GM18858 (cell line): ENCODE results near the gene SLC47A2.

Experiments used
- ATAC-seq: cut with Tn5 transposase; IDR thresholded peaks from one replicate; pipeline ENCODE4 v1.9.1; 2021; ENCODE audit not compliant: unreplicated experiment

Gene SLC47A2

GRCh38 chr17:19747829-19748806, 31.7 kb upstream of the SLC47A2 start, which contains the start of gene ALDH3A1:
ALDH3A1 (minus strand) TSS chr17:19748298; CDS start chr17:19745129, 3,169 bp downstream.
- no peak for ATAC-seq

GRCh38 chr17:19747159-19747719, 30.9 kb upstream of the SLC47A2 start:
- no peak for ATAC-seq

- no peak for ATAC-seq
Measured at GRCh38 chr17:19746517-19746916, 30.1 kb upstream of the SLC47A2 start.

DNA sequence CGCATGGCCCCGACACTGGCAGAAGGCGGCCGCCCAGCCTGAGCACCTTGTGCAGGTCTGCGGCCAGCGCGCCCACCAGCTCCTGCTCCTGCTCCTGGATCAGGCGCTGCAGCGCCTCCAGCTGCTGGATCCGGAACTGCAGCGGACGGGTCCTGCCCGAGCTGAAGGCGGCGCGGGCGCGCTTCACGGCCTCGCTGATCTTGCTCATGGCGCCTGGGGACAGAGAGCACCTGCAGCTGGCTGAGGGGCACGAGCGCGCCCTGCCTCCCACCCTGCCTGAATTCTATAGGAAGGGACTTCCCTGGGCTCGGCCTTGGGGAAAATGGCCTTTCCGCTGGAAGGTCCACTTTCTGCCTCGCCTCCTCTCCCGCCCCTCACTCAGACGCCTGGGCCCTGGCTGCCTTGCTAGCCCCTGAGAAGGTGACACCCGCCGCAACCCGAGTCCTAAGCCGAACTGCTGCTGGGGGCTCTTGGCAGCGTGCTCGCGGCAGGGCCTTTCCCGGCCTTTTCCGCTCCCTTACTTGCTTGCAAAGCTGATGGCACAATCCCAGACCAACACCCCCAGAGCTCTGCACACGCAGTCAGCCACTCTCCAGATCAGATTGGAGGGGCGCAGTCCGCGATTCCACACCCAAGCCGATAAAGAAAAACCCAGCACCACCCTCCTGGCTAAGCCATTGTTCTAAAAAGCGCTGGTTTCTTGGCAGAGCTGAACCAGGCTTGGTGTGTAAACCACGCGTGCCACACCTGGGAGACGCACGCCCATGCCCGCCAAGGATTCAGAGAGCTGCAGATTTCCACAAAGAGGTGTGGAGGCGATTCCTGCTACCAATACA, 28.8 kb upstream of the SLC47A2 start:
- peak; percentile 49 for ATAC-seq

DNA sequence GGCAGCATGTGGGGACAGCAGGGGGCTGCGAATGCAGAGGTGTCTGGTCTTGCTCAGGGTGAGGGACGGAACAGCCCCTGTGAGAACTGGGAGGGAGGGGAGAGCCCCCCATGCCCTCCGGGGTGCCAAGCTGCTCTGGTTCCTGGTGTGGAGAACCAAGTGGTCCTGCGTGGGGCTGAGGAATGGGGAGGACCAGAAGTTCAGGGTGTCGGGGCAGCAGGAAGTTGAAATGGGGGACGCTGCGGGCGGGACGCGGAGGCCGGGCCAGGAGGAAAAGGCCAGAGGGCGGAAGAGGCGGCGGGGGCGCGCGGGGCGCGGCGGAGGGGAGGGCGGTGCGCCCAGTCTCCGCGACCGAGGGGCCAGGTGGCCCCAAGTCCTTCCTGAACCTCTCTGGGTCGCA, 28.1 kb upstream of the SLC47A2 start:
- ATAC-seq = no peak

DNA sequence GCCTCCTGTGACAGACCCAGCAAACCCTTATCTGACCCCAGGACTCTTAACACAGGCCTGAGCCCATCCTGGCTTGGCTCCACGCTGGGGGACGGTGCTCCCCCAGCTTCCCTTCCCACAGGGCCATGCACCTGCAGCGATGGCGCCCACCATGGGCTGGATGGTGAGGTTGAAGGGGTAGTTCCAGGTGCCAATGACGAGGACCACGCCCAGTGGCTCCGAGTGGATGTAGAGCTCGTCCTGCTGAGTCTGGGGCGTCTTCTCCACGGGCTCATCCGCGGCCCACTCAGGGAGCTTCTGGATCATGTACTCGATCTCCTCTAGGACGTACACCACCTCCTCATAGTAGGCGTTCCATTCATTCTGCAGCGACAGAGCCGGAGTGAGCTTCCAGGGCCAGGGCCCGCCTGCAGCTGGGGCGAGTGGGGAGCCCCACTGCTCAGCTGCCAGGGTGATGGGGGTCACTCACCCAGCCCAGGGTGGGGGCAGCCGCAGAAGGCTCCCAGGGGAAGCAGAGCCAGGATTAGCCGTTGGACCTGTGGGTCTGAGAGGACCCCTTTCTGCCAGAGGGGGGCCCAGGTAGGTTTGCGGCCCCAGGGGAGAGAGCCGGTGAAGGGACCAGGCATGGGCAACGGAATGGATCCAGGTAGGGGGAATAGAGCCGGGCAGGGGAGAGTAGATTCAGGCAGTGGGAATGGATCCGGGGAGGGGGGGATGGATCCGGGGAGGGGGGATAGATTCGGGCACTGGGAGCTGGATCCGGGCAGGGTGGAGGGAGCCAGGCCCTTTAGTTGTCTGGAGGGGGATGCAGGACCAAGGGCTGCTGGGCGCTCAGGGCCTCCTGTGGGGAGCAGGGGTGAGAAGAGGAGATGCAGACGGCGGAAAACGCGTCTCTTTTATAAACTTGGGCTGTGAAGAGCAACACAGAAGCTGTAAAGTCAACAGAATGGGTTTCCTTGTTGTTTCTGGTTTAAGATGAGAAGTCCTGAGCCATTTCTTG, 27.0 kb upstream of the SLC47A2 start:
- no peak for ATAC-seq

GRCh38 chr17:19742495-19742894, 26.1 kb upstream of the SLC47A2 start:
- no peak for ATAC-seq

GRCh38 chr17:19741832-19742457, 25.6 kb upstream of the SLC47A2 start:
- no peak for ATAC-seq

- no peak for ATAC-seq
Measured at GRCh38 chr17:19740933-19741332, 24.5 kb upstream of the SLC47A2 start.

GRCh38 chr17:19739241-19740201, 23.1 kb upstream of the SLC47A2 start:
- ATAC-seq = no peak

- no peak for ATAC-seq
Measured at GRCh38 chr17:19738757-19739156, 22.4 kb upstream of the SLC47A2 start.

- no peak for ATAC-seq
Measured at GRCh38 chr17:19738073-19738449, 21.7 kb upstream of the SLC47A2 start.

DNA sequence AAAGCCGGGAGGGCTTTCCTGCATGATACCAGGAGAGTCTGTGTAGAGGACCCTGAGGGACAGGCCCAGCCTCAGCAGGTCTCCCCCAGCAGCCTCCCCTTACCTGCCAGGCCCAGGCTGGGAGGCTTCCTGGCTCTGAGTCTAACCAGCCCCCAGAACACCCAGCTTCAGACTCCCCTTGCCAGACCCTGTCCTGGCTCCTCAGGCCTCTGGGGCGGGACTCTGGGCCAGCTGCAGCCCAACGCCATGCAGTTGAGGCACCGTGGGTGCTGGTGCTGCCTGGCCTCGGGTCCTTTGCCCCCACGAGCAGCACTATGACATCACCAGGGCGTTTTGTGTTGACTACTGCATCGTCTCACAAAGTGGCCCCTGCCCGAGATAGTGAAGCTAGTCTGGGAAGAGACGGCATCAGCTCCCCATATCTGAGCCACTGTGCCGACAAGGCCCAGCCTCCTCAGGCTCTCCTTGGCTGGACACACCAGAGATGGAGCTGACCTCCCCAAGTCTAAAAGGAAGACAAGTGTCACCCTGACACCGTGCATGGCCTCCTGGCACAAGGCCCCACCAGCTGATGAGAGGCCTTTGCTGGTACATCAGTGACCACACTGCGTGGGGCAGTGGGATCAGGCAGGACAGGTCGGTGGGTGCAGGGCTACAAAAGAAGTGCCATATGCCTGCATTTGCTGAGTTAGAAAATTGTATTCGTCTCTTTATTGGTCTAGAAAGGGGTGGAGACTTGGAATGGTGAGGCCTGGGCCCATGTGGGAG, 21.1 kb upstream of the SLC47A2 start:
- no peak for ATAC-seq

- ATAC-seq = no peak
Measured at GRCh38 chr17:19736071-19736470, 19.7 kb upstream of the SLC47A2 start.

DNA sequence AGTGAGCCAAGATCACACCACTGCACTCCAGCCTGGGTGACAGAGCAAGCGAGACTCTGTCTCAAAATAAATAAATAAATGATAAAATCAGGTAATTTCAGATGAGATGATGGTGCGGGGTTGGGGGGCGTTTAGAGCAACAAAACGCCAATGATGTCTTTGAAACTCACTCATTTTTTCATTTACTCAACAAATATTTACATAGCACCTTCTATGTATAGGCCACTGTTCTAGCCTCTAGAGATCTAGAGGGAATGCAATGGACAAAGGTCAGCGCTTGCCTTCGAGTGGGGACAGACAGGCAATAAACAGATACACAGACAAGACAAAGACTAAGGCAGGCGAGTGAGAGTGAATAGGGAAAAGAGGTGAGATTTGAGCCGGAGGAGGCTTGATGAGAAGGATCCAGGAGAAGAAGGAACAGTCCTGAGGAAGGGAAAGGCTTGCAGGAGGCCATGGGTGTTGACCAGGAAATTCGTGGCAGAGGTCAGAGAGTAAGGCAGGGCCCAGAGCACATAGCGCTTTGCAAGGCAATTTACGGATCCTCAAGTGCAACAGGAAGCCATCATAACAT, 17.7 kb upstream of the SLC47A2 start:
- no peak for ATAC-seq

DNA sequence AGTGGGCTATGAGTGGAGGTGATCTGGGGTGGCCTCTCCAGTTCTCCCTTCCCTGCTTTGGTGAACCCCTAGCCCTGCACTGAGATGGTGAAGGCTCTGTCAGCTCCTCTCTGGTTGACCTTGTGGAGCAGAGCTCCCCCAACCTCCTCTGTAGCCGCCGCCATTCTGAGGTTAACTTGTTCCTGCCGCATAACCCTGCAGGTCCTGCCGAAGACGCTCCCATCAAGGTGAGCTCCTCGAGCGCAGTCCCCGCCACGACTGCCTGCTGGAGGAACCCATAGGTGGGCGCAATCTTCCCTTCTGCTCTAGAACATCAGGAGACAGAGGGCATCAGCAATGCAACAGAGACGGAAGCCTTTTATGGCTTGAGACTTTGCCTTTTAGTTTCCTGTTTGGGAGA, 15.2 kb upstream of the SLC47A2 start:
- no peak for ATAC-seq

DNA sequence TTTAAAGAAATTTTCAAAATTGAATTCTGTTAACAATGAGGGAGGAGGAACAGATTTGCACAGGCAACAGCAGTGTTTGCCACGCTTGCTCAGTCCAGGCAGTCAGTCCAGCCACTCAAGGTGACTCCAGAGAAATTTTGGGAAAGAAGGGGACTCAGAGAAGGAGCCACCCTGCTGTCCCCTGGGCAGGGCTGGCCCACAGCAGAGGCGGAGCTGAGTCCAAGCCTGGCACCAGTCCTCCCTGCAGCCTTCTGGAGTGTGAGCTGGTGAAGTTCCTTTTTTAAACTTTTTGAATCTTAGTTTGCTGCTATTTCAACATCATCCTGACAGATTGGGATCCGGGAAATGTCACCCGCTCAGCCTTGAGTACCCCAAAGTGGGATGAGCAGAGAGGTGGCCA, 14.5 kb upstream of the SLC47A2 start:
- no peak for ATAC-seq

DNA sequence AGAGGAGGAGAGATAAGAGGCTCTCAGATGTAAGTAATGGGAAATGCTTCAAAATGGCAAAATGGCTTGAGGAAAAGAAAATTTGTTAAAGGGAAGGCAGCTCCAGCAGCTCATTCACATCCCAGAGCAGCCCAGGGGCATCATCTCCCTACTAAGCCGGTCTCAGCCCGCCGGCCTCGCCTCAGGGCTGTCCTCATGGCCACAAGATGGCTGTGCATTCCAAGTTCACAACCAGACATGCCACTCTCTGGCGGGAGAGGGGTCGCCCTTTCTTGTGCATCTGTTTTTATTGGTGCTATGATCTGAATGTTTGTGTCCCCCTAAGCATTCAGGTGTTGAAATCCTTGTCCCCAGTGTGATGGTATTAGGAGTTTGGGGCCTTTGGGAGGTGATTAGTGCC, 13.5 kb upstream of the SLC47A2 start:
- no peak for ATAC-seq
